ENCODE data around the gene PKDREJ. TPM values are rescaled to one million over a fixed set of nuclear protein-coding genes. Genes with fewer than 3 reads are reported as not detected.
"Not testable (repeated sequence)": the region's sequence is repeated elsewhere in the genome, so short reads cannot be mapped to it uniquely, and the experiment has no call there.

The PKDREJ gene
- total and polyA plus RNA-seq, 7 donors = under 0.01 to 0.36 (median 0.24) TPM; not detected in 3

DNA sequence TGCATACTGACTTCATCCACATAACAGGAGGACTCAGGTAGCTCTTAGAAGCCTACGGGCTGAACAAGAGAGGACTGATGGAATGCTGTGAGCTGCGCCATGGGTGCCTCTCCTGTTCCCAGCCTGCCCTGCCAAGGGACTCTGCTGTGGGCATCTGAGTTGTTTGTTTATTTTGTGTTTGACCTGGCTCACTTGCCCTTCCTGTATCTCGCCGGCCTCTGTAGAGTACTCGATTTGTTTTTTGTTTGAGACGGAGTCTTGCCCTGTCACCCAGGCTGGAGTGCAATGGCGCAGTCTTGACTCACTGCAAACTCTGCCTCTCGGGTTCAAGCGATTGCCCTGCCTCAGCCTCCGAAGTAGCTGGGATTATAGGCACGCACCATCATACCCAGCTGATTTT, 6.4 kb upstream of the PKDREJ start:
- Histone ChIP-seq H3K27ac (no peak overlapping the region), H3K36me3 (peaks cover 7 to 46% (median 19%) of the 10 kb centered on the region in 4 donors), H3K27me3 (no peaks in the 10 kb centered on the region), H3K4me1 (peaks cover 0 to 30% (median 19%) of the 10 kb centered on the region in 4 donors), H3K9me3 (no peaks in the 10 kb centered on the region), H3K4me3 (no peak overlapping the region)
- WGBS, 2 donors = 62 to 85% methylated on average over 11 of the region's 11 CpGs
- intact Hi-C loops (cut with DNase I) = loop anchor here (2.0 kb wide), 1 partner anchor 25 kb away; no protein-coding TSS in a partner anchor
- TF ChIP-seq, protein P1, sequence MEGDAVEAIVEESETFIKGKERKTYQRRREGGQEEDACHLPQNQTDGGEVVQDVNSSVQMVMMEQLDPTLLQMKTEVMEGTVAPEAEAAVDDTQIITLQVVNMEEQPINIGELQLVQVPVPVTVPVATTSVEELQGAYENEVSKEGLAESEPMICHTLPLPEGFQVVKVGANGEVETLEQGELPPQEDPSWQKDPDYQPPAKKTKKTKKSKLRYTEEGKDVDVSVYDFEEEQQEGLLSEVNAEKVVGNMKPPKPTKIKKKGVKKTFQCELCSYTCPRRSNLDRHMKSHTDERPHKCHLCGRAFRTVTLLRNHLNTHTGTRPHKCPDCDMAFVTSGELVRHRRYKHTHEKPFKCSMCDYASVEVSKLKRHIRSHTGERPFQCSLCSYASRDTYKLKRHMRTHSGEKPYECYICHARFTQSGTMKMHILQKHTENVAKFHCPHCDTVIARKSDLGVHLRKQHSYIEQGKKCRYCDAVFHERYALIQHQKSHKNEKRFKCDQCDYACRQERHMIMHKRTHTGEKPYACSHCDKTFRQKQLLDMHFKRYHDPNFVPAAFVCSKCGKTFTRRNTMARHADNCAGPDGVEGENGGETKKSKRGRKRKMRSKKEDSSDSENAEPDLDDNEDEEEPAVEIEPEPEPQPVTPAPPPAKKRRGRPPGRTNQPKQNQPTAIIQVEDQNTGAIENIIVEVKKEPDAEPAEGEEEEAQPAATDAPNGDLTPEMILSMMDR (IDR thresholded peaks at IDR 0.05) = no peak
- TF ChIP-seq EP300 (IDR thresholded peaks at IDR 0.05) (no peak), POLR2A (IDR thresholded peaks at IDR 0.05) (no peak), POLR2AphosphoS5 (IDR thresholded peaks at IDR 0.05) (no peak)
- DNase-seq = no peak

DNA sequence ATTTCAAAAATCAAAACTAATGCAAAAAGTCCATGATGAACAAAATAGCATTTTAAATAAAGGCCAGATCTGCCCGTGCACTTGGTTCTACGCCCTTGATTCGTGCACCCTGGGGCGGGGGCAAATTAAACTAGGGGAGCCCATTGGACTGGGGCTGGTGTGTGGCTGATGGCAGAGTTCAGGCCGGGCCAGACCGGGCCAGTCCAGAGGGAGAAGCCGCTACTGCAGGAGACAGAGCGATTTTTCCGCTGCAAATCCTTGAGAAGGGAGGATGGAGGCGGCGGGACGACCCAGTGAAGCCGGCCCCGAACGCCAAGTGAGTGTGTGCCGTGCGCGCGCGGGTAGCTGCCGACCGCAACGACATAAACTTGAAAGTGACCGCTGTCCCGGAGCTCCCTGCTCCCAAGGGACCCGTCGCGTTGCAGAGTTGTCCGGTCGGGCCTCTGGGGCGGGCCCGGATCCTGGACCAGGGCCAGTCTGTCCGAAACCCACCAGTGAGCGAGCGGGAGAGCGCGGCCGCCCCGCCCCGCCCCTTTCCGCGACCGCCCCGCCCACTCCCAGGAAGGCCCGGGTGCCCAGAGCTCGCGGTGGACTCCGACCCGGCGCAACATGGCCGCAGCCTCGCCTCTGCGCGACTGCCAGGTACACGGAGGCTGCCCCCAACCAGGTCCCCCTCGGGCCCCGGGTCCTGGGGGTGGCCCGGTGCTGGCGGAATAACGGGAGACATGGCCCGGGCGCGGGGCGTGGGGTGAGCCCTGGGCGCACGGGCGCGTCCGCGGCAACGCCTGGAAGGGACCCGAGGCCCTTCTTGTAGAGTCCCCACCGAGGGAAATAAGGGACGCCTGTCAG, 4.5 kb upstream of the PKDREJ start, which contains the start of gene TTC38:
TTC38 (plus strand) TSS at position 578 of the 849 bp plus-strand sequence; CDS start at position 610, 32 bp downstream.
- Histone ChIP-seq H3K4me3 (peak within 1 kb of the TSS; percentile 61 to 78 (median 70)), H3K4me1 (peaks cover 0 to 35% (median 26%) of the 10 kb centered on the region in 4 donors), H3K9me3 (no peaks in the 10 kb centered on the region), H3K27me3 (no peaks in the 10 kb centered on the region), H3K27ac (peak within 1 kb of the TSS; percentile 82 to 87 (median 86)), H3K36me3 (peaks cover 0 to 27% (median 6%) of the 10 kb centered on the region in 4 donors)
- peak; percentile 96 for DNase-seq
- TF ChIP-seq, protein P1 (IDR thresholded peaks at IDR 0.05) = peak in 1 of 4 experiments; percentile 6
- TF ChIP-seq EP300 (IDR thresholded peaks at IDR 0.05) = no peak
- TF ChIP-seq POLR2AphosphoS5 (IDR thresholded peaks at IDR 0.05) = peak; percentile 45 to 85 (median 76)
- TF ChIP-seq POLR2A (IDR thresholded peaks at IDR 0.05) = peak; percentile 18 to 52
- WGBS, 2 donors = 1% methylated on average over 74 of the region's 74 CpGs
- intact Hi-C loops (cut with DNase I) = loop anchor here (2.0 kb wide), 2 partner anchors 17 to 27 kb away; partner anchors contain the start of gene CDPF1

DNA sequence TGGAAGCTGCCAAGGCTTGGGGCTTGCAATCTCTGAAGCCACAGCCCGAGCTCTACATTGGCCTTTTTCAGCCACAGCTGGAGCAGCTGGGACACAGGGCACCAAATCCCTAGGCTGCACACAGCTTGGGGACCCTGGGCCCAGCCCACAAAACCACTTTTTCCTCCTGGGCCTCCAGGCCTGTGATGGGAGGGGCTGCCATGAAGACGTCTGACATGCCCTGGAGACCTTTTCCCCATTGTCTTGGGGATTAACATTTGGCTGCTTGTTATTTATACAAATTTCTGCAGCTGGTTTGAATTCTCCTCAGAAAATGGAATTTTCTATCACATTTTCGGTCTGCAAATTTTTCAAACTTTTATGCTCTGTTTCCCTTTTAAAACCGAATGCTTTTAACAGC, 2.5 kb upstream of the PKDREJ start:
- H3K27me3 ChIP-seq, H3K4me3 ChIP-seq, H3K9me3 ChIP-seq, H3K27ac ChIP-seq, DNase-seq: not testable (repeated sequence)
- H3K4me1 ChIP-seq = peaks cover 0 to 35% (median 26%) of the 10 kb centered on the region in 4 donors
- H3K36me3 ChIP-seq = peaks cover 0 to 16% (median 0%) of the 10 kb centered on the region in 4 donors
- WGBS, 2 donors = 90 to 94% methylated on average over 4 of the region's 4 CpGs
- intact Hi-C loops (cut with DNase I) = loop anchor here (2.0 kb wide), 1 partner anchor 15 kb away; the partner anchor contains the start of gene CDPF1

DNA sequence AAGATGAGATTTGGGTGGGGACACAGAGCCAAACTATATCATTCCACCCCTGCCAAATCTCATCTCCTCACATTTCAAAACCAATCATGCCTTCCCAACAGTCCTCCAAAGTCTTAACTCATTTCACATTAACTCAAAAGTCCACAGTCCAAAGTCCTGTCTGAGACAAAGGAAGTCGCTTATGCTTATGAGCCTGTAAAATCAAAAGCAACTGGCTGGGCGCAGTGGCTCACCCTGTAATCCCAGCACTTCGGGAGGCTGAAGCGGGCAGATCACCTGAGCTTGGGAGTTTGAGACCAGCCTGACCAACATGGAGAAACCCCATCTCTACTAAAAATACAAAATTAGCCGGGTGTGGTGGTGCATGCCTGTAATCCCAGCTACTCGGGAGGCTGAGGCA, 1.4 kb upstream of the PKDREJ start:
- H3K4me1 ChIP-seq = peaks cover 0 to 27% (median 25%) of the 10 kb centered on the region in 4 donors
- intact Hi-C loops (cut with DNase I); H3K9me3 ChIP-seq; H3K27ac ChIP-seq; DNase-seq; H3K4me3 ChIP-seq; H3K27me3 ChIP-seq; H3K36me3 ChIP-seq: not testable (repeated sequence)
- 20 to 75% methylated on average over 6 of the region's 6 CpGs for WGBS, 2 donors

DNA sequence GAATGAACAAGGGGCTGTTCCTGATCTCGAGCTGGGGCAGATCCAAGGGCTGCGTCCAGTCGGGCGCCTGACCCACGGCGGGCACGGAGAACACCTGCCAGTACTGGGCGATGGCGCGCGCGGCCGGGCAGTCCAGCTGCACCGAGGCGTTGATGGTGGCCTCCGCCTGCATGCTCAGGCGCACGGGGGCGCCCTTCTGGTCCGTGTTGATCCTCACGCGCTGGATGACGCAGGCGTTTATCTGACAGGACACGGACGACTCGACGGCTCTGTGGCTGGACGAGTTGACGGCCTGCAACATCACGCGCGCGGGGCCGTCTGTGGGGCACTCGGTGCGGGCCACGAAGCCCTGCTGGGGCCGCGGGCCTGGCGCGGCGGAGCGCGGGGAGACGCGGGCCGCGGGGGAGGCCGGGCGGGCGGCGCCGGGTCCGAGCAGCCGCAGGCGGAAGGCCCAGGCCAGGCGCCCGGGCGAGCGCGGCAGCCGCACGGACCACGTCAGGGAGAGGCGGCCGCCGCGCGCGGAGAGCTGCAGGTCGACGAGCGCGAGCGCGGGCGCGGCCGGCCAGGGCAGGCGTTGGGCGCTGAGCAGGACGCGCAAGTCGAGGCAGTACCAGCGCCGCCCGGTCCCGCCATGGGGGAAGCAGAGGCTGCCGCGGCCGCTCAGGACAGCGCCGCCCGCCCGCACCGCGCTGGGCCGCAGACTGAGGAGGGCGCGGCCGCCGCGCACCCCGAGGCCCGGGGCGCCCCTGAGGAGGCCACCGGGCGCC, 511 bp downstream of the PKDREJ start:
- Histone ChIP-seq H3K36me3 (no peaks in the 10 kb centered on the region), H3K4me3 (peak overlapping the region in 3 of 4 donors; percentile 36 to 49 (median 41)), H3K27ac (peak overlapping the region in 1 of 4 donors; percentile 15), H3K27me3 (no peaks in the 10 kb centered on the region), H3K9me3 (no peaks in the 10 kb centered on the region), H3K4me1 (peaks cover 0 to 15% (median 14%) of the 10 kb centered on the region in 4 donors)
- TF ChIP-seq, protein P1 (IDR thresholded peaks at IDR 0.05) = peak in 1 of 4 experiments; percentile 40
- peak in 2 of 4 donors; percentile 30 to 35 for TF ChIP-seq POLR2AphosphoS5 (IDR thresholded peaks at IDR 0.05)
- no peak for TF ChIP-seq EP300 (IDR thresholded peaks at IDR 0.05)
- TF ChIP-seq POLR2A (IDR thresholded peaks at IDR 0.05) = no peak
- WGBS, 2 donors = 13 to 40% methylated on average over 109 of the region's 109 CpGs
- DNase-seq = peak; percentile 86
- intact Hi-C loops (cut with DNase I) = no loop called here
